Ovary (tissue), 9 donors: ENCODE results near the gene GPHN. TPM values are rescaled to one million over a fixed set of nuclear protein-coding genes. Genes with fewer than 3 reads are reported as not detected.

Source experiments
- DNase-seq, 5 donors: peaks; one replicate each; pipeline ENCODE4 v3.0.0-alpha.2; 2019 to 2020
- H3K27ac ChIP-seq, 2 donors: fragments of 200-600 bp; one replicate each; pipeline versions ENCODE4 v1.5.1 to v1.8.0; 2019 to 2022
- H3K27me3 ChIP-seq: fragments of 200-600 bp; one replicate; pipeline ENCODE4 v1.8.0; 2022
- H3K36me3 ChIP-seq: fragments of 200-600 bp; sonication (generic); one replicate; pipeline ENCODE4 v1.5.1; 2019
- H3K4me1 ChIP-seq: one replicate; pipeline ENCODE4 v1.8.1; 2013; ENCODE audit warnings: mild to moderate bottlenecking, moderate library complexity; ENCODE audit not compliant: insufficient read depth
- H3K4me3 ChIP-seq: fragments of 200-600 bp; sonication (generic); one replicate; pipeline ENCODE4 v1.5.1; 2017
- H3K9me3 ChIP-seq, 2 donors: fragments of 200-600 bp in 1 of 2; sonication (generic) in 1 of 2; one replicate each; pipeline versions ENCODE4 v1.5.1 to v1.8.1; 2013 to 2019; ENCODE audit warnings: mild to moderate bottlenecking in 1 of 2, moderate library complexity in 1 of 2
- EP300 ChIP-seq: sonication (generic); formaldehyde crosslinking; IDR thresholded peaks from one replicate; pipeline ENCODE4 v1.6.1; 2017; ENCODE audit warnings: antibody characterized with exemption
- POLR2A ChIP-seq: fragments of 450-650 bp; IDR thresholded peaks from one replicate; pipeline ENCODE4 v1.6.1; 2017; ENCODE audit warnings: antibody characterized with exemption, mild to moderate bottlenecking, moderate library complexity
- WGBS, 3 donors: extraction: QIAGEN DNeasy Blood & Tissue Kit in 1 of 3; methylation state at CpG; one replicate each; pipeline versions ENCODE4 v1.1.5 to v1.1.7; 2013 to 2017; 5-methylcytosine and 5-hydroxymethylcytosine counted together
- intact Hi-C, 4 donors: fragments of 100-400 bp; cut with DNase I; formaldehyde crosslinking; loops; one replicate each; pipeline versions ENCODE4 v1.11.0 to v1.15.1; 2022 to 2023
- polyA plus RNA-seq, 2 donors: library from polyadenylated mRNA; stranded (reverse); fragments of 200-250 nt in 1 of 2; fragments of 350-450 nt in 1 of 2; fragmentation: Illumina TruSeq in 1 of 2; extraction: RNeasy Lipid Tissue Mini Kit (QIAGEN cat#74804) in 1 of 2; gene quantifications; one replicate each; pipeline ENCODE4 v1.2.3, GENCODE V29; 2013 to 2014
- total RNA-seq, 7 donors: library from RNA; depleted of rRNA in 2 of 7; stranded (reverse); fragments of >200 nt in 2 of 7; fragmentation: NEBNext Ultra II Directional in 3 of 7; extraction: Animal tissue kit (Norgen Biotek cat#: 25700) in 3 of 7; gene quantifications; one replicate each; pipeline versions ENCODE4 v1.1.0 to v1.2.4, GENCODE V29; 2016 to 2023
- TF ChIP-seq, protein P1 (sequence below), 3 donors: fragments of 450-650 bp in 2 of 3; fragments of 200-600 bp in 1 of 3; IDR thresholded peaks; one replicate each; pipeline versions ENCODE4 v1.5.1 to v1.8.0; 2016 to 2022; ENCODE audit warnings: antibody characterized with exemption in 3 of 3, mild to moderate bottlenecking in 1 of 3
- donor health status: DM: no; HTN: no; CAD: no; lungs with moderate emphysema.
- donor health status: DM: no; HTN: no; CAD: no.
- donor health status: Bipolar disorder and iron deficiency.
- donor health status: DM: yes; HTN: yes; CAD: no.
- donor health status: DM: no; HTN: no; CAD: no.
- donor health status: DM: yes; HTN: yes; CAD: no.

Gene GPHN
- total and polyA plus RNA-seq, 9 donors: 8.3 to 44.9 (median 20.3) TPM

DNA sequence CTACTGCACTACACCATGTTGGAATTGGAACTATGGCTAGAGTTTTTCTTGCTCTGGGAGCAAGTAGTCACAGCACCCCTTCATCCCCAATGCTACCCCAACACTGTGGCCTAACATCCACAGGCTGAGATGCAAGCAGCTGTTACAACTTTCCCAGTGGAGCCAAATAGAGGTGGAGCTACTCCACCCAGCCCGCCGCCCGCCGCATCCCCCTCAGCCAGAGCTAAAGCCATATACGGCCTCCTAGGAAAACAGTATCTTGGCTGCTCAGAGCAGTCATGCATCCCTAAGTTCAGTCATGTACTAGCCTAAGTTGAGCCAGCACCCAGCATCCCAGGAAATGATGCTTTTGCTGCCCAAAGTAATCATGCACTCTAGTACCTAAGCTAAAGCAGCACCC lies 664.1 kb downstream of the GPHN start:
- no peaks in the 10 kb centered on the region for H3K27me3 ChIP-seq
- H3K4me3 ChIP-seq: no peak overlapping the region
- H3K4me1 ChIP-seq: no peaks in the 10 kb centered on the region
- no peak for DNase-seq
- H3K36me3 ChIP-seq: no peaks in the 10 kb centered on the region
- H3K9me3 ChIP-seq: peaks cover 0 to 6% of the 10 kb centered on the region in 2 donors
- no peak for TF ChIP-seq EP300
- intact Hi-C loops: loop anchor here in 1 of 4 donors (5.0 kb wide), 1 partner anchor 115 kb away; no protein-coding TSS in a partner anchor
- WGBS, 3 donors: 85 to 96% (median 94%) methylated on average over 5 of the region's 5 CpGs
- no peak overlapping the region for H3K27ac ChIP-seq

DNA sequence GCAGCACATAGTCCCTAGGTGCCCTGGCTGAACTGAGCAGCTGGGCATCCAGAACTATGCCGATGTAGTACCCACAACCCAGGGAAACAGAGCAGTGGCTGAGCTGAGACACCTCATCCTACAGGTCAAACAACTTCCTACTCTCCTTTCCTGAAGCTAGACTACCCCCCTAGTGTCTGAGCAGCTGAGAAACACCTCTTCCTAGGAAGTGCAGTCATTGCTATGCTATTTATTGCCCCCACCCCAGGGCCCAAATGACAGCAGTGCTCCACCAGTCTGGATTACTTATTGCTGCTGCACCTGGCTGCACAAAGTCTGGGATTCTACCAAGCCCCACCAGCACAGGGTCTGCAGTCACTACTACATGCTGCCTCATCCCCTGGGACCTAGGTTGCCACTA lies 664.6 kb downstream of the GPHN start:
- Histone ChIP-seq H3K4me1 (no peaks in the 10 kb centered on the region), H3K27me3 (no peaks in the 10 kb centered on the region), H3K36me3 (no peaks in the 10 kb centered on the region), H3K27ac (no peak overlapping the region), H3K9me3 (peaks cover 0 to 6% of the 10 kb centered on the region in 2 donors), H3K4me3 (no peak overlapping the region)
- intact Hi-C loops: loop anchor here in 1 of 4 donors (5.0 kb wide), 1 partner anchor 115 kb away; no protein-coding TSS in a partner anchor
- 92 to 100% (median 93%) methylated on average over 1 of the region's 1 CpG for WGBS, 3 donors
- no peak for DNase-seq
- TF ChIP-seq POLR2A: no peak
- no peak for TF ChIP-seq EP300
- TF ChIP-seq, protein P1, sequence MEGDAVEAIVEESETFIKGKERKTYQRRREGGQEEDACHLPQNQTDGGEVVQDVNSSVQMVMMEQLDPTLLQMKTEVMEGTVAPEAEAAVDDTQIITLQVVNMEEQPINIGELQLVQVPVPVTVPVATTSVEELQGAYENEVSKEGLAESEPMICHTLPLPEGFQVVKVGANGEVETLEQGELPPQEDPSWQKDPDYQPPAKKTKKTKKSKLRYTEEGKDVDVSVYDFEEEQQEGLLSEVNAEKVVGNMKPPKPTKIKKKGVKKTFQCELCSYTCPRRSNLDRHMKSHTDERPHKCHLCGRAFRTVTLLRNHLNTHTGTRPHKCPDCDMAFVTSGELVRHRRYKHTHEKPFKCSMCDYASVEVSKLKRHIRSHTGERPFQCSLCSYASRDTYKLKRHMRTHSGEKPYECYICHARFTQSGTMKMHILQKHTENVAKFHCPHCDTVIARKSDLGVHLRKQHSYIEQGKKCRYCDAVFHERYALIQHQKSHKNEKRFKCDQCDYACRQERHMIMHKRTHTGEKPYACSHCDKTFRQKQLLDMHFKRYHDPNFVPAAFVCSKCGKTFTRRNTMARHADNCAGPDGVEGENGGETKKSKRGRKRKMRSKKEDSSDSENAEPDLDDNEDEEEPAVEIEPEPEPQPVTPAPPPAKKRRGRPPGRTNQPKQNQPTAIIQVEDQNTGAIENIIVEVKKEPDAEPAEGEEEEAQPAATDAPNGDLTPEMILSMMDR (IDR thresholded peaks at IDR 0.05): no peak

DNA sequence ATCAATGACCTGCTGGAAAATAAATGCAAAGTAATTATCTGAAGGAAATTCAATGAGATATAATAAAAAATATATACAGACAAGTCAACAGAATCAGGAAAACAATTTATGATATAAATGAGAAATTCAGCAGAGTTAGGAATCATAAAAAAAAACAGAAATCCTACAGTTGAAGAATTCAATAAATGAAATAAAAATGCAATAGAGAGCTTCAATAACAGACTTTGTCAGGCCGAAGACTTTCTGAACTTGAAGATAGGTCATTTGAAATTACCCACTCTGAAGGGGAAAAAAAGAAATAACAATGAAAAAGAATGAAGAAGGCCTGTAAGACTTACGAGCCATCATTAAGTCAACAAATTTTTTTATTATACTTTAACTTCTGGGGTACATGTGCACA lies 665.8 kb downstream of the GPHN start:
- no peak overlapping the region for H3K27ac ChIP-seq
- no peak overlapping the region for H3K4me3 ChIP-seq
- WGBS, 3 donors: 95 to 96% (median 95%) methylated on average over 2 of the region's 2 CpGs
- TF ChIP-seq POLR2A (no peak), EP300 (no peak)
- TF ChIP-seq, protein P1 (IDR thresholded peaks at IDR 0.05): no peak
- H3K27me3 ChIP-seq: no peaks in the 10 kb centered on the region
- no peaks in the 10 kb centered on the region for H3K36me3 ChIP-seq
- no peaks in the 10 kb centered on the region for H3K4me1 ChIP-seq
- no peak for DNase-seq
- peaks cover 0 to 6% of the 10 kb centered on the region in 2 donors for H3K9me3 ChIP-seq
- intact Hi-C loops: loop anchor here in 1 of 4 donors (5.0 kb wide), 1 partner anchor 114 kb away; no protein-coding TSS in a partner anchor

DNA sequence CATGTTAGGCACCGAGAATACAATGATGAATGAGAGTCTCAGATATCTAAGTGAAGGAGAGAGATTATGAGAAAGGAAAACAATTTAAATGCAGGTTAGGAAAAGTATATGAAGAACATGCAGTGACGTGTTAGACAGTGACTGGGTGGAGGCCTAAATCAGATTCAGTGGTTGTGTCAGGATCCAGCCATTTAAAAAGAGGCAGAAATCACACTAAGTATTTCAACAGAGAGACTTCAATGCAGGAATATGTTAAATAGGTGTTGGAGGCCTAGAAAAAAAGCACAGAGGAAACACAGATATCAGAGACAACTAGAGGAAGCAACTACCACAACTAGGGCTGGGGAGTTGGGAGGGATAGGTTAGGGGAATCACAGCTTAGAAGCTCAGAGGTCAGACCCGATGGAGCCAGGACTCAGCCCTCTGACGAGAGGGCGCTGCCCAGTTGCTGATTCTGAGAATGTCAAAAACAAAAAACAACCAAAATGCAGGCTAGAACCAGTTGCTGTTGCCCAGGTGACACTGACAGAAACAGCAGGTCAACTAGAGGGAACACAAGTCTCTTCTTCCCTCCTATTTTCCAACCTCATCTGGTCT lies 678.3 kb downstream of the GPHN start:
- no peak for TF ChIP-seq POLR2A
- no peak for TF ChIP-seq EP300
- TF ChIP-seq, protein P1 (IDR thresholded peaks at IDR 0.05): no peak
- no peaks in the 10 kb centered on the region for H3K36me3 ChIP-seq
- H3K4me1 ChIP-seq: no peaks in the 10 kb centered on the region
- no peak overlapping the region for H3K27ac ChIP-seq
- no peak overlapping the region for H3K4me3 ChIP-seq
- H3K9me3 ChIP-seq: no peaks in the 10 kb centered on the region
- 83 to 86% (median 83%) methylated on average over 5 of the region's 5 CpGs for WGBS, 3 donors
- intact Hi-C loops: no loop called here
- DNase-seq: no peak
- no peaks in the 10 kb centered on the region for H3K27me3 ChIP-seq

DNA sequence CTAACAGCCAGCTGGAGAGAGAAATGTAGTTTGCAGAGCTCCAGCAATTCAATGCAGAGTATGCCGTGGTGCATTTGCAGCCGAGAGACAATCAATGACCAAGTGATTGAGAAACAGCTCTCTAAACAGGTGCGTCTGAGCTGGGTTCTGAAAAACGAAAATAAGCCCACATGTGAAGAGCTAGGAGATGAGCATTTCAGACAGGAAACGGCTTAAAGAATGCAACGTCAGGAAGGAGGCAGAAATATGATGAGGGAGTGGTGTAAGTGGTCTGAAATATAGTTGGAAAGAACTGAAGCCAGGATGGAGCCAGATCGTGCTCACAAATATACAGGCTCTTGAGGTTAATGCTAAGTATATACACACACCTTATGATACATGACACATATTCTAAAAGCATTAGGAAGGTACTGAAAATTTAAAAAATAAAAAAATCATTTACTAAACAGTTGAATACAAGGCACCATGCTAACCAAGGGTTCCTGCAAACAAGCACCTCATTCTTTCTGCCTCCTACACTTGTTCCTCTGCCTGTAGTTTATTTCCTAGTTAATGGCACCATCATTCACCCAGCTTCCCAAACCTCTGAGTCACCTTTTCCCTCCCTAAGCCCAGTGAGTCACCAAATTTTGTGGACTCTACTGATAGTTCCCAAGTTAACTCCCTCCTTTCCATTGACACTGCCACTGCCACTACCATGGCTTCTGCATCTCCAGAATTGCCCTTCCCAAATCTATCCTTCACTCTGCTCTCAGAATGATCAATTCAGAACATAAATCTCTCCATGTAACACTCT lies 679.0 kb downstream of the GPHN start:
- TF ChIP-seq EP300 (no peak), POLR2A (no peak)
- TF ChIP-seq, protein P1 (IDR thresholded peaks at IDR 0.05): no peak
- Histone ChIP-seq H3K4me3 (no peak overlapping the region), H3K27ac (no peak overlapping the region), H3K36me3 (no peaks in the 10 kb centered on the region), H3K4me1 (no peaks in the 10 kb centered on the region), H3K27me3 (no peaks in the 10 kb centered on the region), H3K9me3 (no peaks in the 10 kb centered on the region)
- intact Hi-C loops: no loop called here
- 49 to 60% (median 54%) methylated on average over 7 of the region's 7 CpGs for WGBS, 3 donors
- DNase-seq: no peak
